Liver (tissue), 9 donors: ENCODE results near the gene PHF2. TPM values are rescaled to one million over a fixed set of nuclear protein-coding genes. Genes with fewer than 3 reads are reported as not detected.

Experiments used
- DNase-seq: peaks from one replicate; pipeline ENCODE4 v3.0.0-alpha.2; 2017; ENCODE audit warnings: low spot score
- H3K27ac ChIP-seq, 2 donors: one replicate each; pipeline ENCODE4 v1.7.0; 2013; ENCODE audit warnings: inconsistent platforms in 2 of 2, low read length in 2 of 2, control low read depth in 1 of 2, low read depth in 1 of 2, mild to moderate bottlenecking in 1 of 2
- H3K27me3 ChIP-seq, 4 donors: one replicate each; pipeline versions ENCODE4 v1.6.1 to v1.7.0; 2013; ENCODE audit warnings: low read length in 3 of 4, inconsistent platforms in 1 of 4, mild to moderate bottlenecking in 1 of 4, moderate library complexity in 1 of 4; ENCODE audit not compliant: control insufficient read depth in 4 of 4, insufficient read depth in 4 of 4
- H3K36me3 ChIP-seq, 4 donors: one replicate each; pipeline versions ENCODE4 v1.6.1 to v1.7.0; 2013; ENCODE audit warnings: low read length in 3 of 4, mild to moderate bottlenecking in 3 of 4, low read depth in 1 of 4, moderate library complexity in 1 of 4; ENCODE audit not compliant: control insufficient read depth in 4 of 4, insufficient read depth in 3 of 4
- H3K4me1 ChIP-seq, 4 donors: one replicate each; pipeline versions ENCODE4 v1.6.1 to v1.7.0; 2013; ENCODE audit warnings: low read length in 3 of 4, mild to moderate bottlenecking in 3 of 4, moderate library complexity in 1 of 4; ENCODE audit not compliant: control insufficient read depth in 4 of 4, insufficient read depth in 4 of 4
- H3K4me3 ChIP-seq, 3 donors: one replicate each; pipeline versions ENCODE4 v1.6.1 to v1.7.0; 2013; ENCODE audit warnings: low read length in 3 of 3, control low read depth in 1 of 3, low read depth in 1 of 3, mild to moderate bottlenecking in 1 of 3
- H3K9ac ChIP-seq, 2 donors: one replicate each; pipeline ENCODE4 v1.7.0; 2013; ENCODE audit warnings: low read length in 2 of 2, mild to moderate bottlenecking in 2 of 2, moderate library complexity in 2 of 2, control low read depth in 1 of 2, low read depth in 1 of 2
- H3K9me3 ChIP-seq, 4 donors: one replicate each; pipeline versions ENCODE4 v1.6.1 to v1.7.0; 2013; ENCODE audit warnings: low read length in 3 of 4; ENCODE audit not compliant: control insufficient read depth in 4 of 4
- EGR1 ChIP-seq, 2 donors: IDR thresholded peaks; 2 replicates each; pipeline ENCODE4 v1.6.1; 2016 to 2018; ENCODE audit warnings: antibody characterized with exemption in 2 of 2, low read depth in 2 of 2
- FOXA2 ChIP-seq: IDR thresholded peaks from 2 replicates; pipeline ENCODE4 v1.6.1; 2016; ENCODE audit warnings: antibody characterized with exemption
- HNF4A ChIP-seq, 2 donors: conservative IDR thresholded peaks; 2 replicates each; pipeline ENCODE4 v1.6.1; 2016; ENCODE audit warnings: antibody characterized with exemption in 2 of 2, mild to moderate bottlenecking in 2 of 2
- HNF4G ChIP-seq: IDR thresholded peaks from 2 replicates; pipeline ENCODE4 v1.6.1; 2016; ENCODE audit warnings: antibody characterized with exemption
- MAX ChIP-seq: IDR thresholded peaks from 2 replicates; pipeline ENCODE4 v1.6.1; 2016; ENCODE audit warnings: antibody characterized with exemption
- NR2F2 ChIP-seq: IDR thresholded peaks from 2 replicates; pipeline ENCODE4 v1.6.1; 2016; ENCODE audit warnings: antibody characterized with exemption
- REST ChIP-seq: IDR thresholded peaks from 2 replicates; pipeline ENCODE4 v1.6.1; 2016; ENCODE audit warnings: antibody characterized with exemption, mild to moderate bottlenecking
- TAF1 ChIP-seq: conservative IDR thresholded peaks from 2 replicates; pipeline ENCODE4 v1.6.1; 2016; ENCODE audit warnings: antibody characterized with exemption, mild to moderate bottlenecking
- WGBS: extraction: QIAGEN DNeasy Blood & Tissue Kit; methylation state at CpG from one replicate; pipeline ENCODE4 v1.1.7; 2013; 5-methylcytosine and 5-hydroxymethylcytosine counted together
- polyA plus RNA-seq, 2 donors: library from polyadenylated mRNA; stranded (reverse) in 1 of 2; unstranded in 1 of 2; fragments of 200-250 nt in 1 of 2; fragments of >200 nt in 1 of 2; fragmentation: Nextera tagmentation in 1 of 2; extraction: Ambion mirVana in 1 of 2; gene quantifications; one replicate each; pipeline versions ENCODE4 v1.2.1 to v1.2.3, GENCODE V29; 2013 to 2015
- total RNA-seq, 2 donors: library from RNA; depleted of rRNA; stranded (reverse); fragments of >200 nt; gene quantifications; one replicate each; pipeline ENCODE4 v1.2.3, GENCODE V29; 2014
- TF ChIP-seq, protein P1 (sequence below): IDR thresholded peaks from 2 replicates; pipeline ENCODE4 v1.6.1; 2016; ENCODE audit warnings: antibody characterized with exemption
- TF ChIP-seq, protein P2 (sequence below): fragments of 150-350 bp; IDR thresholded peaks from 2 replicates; pipeline ENCODE4 v1.5.1; 2017; ENCODE audit warnings: improper control_type of control experiment, low read depth, low read length; ENCODE audit not compliant: missing input control
- TF ChIP-seq, protein P3 (sequence below): IDR thresholded peaks from 2 replicates; pipeline ENCODE4 v1.6.1; 2016; ENCODE audit warnings: antibody characterized with exemption
- donor health status: healthy.
- donor health status: healthy.
- donor health status: healthy.
- donor health status: healthy.
- donor health status: healthy.

Gene PHF2
- total and polyA plus RNA-seq, 4 donors = 2.3 to 8.6 (median 6.7) TPM

DNA sequence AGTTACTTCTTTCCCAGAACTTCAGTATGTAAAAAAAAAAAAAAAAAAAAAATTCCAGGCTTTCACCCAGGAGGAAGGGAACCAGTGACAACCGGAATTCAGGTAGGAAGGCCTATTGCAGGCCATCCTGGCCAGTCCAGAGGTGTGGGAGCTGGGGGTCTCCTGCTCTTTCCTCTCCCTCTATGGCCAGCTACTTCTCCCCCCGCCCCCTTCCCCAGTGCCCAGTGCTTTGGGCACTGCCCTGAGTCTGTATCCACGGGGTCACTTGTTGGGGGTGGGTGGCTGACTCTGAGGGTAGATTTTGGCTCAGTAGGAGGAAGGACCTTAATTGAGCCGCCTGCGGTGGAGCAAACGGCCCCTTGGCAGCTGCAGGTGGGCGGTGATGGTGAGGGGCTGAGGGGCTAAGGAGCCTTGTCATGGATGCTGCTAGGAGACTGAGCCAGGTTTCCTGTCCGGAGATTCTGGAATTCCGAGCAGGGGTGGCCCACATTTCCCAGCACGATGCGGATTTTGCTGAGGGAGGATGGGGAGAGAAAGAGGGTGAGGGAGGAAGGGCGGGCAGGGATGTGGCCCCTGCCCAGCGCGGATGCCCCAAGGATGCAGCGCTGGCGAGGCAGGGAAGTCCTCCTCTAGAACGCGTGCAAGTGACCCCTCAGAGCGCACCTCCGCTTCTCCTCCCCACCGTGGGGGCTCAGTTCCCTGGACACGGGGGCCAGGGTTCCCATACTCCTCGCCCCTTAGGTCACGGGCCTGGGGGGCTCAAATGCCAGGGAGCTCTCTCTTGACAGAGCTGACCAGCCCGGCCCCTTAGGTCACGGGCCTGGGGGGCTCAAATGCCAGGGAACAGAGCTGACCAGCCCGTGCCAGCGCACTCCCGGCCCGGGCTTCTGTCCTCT is 1.2 kb upstream of the PHF2 start:
- TF ChIP-seq EGR1 (IDR thresholded peaks at IDR 0.05; ENCODE audit: low read depth in 2 of 2) = no peak
- TF ChIP-seq MAX = no peak
- TF ChIP-seq HNF4G = no peak
- peak overlapping the region; percentile 76 to 83 for H3K27ac ChIP-seq
- H3K4me3 ChIP-seq = peak overlapping the region; percentile 56 to 87 (median 71)
- DNase-seq = no peak
- H3K27me3 ChIP-seq = no peaks in the 10 kb centered on the region
- peaks cover 0 to 4% (median 0%) of the 10 kb centered on the region in 4 donors for H3K9me3 ChIP-seq
- H3K9ac ChIP-seq = peak overlapping the region; percentile 16 to 58
- no peaks in the 10 kb centered on the region for H3K36me3 ChIP-seq
- WGBS = 53% methylated on average over 30 of the region's 30 CpGs
- peaks cover 7 to 29% (median 22%) of the 10 kb centered on the region in 4 donors for H3K4me1 ChIP-seq

DNA sequence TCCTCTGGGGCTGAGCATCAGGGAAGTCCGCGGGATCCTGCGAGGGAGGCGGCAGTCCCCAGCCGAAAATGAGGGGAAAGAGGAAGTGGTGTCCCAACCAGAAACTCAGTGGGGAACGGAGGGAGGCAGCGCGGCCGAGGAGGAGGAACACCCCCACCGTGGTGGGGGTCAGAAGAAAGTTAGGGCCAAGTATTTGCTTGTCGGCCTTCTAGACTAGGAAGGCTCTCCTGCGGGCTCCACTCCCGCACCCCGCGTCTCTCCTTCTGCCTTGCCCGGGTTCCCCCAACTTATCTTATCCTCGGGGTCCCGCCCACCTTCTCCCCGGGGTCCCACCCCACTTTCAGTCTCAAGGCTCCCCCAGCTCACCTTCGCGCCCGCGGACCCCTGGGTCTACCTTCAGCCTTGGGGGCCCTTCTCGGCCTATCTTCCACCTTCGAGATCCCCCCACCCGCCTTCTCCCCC is 557 bp upstream of the PHF2 start:
- H3K9me3 ChIP-seq = peaks cover 0 to 3% (median 0%) of the 10 kb centered on the region in 4 donors
- no peak for TF ChIP-seq HNF4G
- TF ChIP-seq, protein P1, sequence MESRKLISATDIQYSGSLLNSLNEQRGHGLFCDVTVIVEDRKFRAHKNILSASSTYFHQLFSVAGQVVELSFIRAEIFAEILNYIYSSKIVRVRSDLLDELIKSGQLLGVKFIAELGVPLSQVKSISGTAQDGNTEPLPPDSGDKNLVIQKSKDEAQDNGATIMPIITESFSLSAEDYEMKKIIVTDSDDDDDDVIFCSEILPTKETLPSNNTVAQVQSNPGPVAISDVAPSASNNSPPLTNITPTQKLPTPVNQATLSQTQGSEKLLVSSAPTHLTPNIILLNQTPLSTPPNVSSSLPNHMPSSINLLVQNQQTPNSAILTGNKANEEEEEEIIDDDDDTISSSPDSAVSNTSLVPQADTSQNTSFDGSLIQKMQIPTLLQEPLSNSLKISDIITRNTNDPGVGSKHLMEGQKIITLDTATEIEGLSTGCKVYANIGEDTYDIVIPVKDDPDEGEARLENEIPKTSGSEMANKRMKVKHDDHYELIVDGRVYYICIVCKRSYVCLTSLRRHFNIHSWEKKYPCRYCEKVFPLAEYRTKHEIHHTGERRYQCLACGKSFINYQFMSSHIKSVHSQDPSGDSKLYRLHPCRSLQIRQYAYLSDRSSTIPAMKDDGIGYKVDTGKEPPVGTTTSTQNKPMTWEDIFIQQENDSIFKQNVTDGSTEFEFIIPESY = no peak
- TF ChIP-seq, protein P2, sequence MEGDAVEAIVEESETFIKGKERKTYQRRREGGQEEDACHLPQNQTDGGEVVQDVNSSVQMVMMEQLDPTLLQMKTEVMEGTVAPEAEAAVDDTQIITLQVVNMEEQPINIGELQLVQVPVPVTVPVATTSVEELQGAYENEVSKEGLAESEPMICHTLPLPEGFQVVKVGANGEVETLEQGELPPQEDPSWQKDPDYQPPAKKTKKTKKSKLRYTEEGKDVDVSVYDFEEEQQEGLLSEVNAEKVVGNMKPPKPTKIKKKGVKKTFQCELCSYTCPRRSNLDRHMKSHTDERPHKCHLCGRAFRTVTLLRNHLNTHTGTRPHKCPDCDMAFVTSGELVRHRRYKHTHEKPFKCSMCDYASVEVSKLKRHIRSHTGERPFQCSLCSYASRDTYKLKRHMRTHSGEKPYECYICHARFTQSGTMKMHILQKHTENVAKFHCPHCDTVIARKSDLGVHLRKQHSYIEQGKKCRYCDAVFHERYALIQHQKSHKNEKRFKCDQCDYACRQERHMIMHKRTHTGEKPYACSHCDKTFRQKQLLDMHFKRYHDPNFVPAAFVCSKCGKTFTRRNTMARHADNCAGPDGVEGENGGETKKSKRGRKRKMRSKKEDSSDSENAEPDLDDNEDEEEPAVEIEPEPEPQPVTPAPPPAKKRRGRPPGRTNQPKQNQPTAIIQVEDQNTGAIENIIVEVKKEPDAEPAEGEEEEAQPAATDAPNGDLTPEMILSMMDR = no peak
- no peak for TF ChIP-seq FOXA2
- peaks cover 11 to 36% (median 28%) of the 10 kb centered on the region in 4 donors for H3K4me1 ChIP-seq
- H3K36me3 ChIP-seq = no peaks in the 10 kb centered on the region
- WGBS = under 1% methylated on average over 26 of the region's 26 CpGs
- DNase-seq = peak; percentile 67
- peak overlapping the region; percentile 56 to 87 (median 71) for H3K4me3 ChIP-seq
- peak overlapping the region; percentile 16 to 58 for H3K9ac ChIP-seq
- peak overlapping the region; percentile 76 to 83 for H3K27ac ChIP-seq
- H3K27me3 ChIP-seq = no peaks in the 10 kb centered on the region

DNA sequence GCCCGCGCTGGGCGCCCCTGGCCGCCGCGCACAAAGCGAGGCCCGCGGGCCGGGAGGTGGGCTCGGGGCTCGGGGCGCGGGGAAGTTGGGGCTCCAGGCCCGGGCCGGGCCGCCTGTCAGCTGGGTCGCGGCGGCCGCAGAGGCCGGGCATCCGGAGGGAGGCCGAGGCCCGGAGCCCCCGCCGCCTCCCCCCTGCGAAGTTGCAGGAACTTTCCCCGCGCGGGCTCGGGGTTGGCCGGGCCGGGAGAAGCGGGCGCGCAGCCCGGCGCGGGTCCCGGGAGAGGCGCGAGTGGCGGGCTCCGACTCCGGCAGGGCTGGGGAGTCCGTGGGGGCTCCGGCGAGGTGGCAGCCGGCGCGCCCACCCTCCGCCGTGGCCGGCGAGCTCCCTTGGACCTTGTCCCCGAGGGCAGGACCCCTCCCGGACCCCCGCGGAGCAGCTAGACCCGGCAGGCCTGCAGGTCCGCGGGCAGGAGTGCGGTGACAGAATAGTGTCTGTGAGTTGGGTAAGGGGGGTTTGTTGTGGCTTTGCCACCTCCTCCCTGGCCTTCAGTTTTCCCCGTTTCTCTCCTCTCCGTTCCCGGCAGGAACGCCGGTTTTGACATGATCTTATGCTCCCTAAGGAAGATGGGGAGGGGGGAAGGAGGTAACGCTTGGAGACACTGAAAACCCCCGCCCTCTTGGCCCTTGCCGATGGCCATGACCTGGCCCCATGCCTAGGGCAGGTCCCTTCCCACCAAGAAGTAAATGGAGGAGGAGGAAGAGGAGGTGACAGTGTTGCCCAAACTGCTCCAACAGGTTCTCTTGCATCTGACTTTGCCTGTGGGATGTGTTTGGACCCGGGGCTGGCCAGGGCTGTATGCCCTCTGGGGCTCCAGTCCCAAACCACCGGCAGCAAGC is 942 bp downstream of the PHF2 start:
- H3K4me1 ChIP-seq = peaks cover 15 to 50% (median 43%) of the 10 kb centered on the region in 4 donors
- TF ChIP-seq TAF1 = no peak
- TF ChIP-seq, protein P3, sequence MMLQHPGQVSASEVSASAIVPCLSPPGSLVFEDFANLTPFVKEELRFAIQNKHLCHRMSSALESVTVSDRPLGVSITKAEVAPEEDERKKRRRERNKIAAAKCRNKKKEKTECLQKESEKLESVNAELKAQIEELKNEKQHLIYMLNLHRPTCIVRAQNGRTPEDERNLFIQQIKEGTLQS = no peak
- TF ChIP-seq REST = no peak
- TF ChIP-seq, protein P1 = no peak
- TF ChIP-seq NR2F2 = no peak
- no peak for TF ChIP-seq EGR1 (IDR thresholded peaks at IDR 0.05; ENCODE audit: low read depth in 2 of 2)
- no peak for TF ChIP-seq MAX
- TF ChIP-seq HNF4A (conservative IDR thresholded peaks at IDR 0.05) = no peak
- no peak for TF ChIP-seq FOXA2
- no peak for DNase-seq

More for the DNA sequence above, 942 bp downstream of the PHF2 start:
- Histone ChIP-seq H3K9me3 (no peaks in the 10 kb centered on the region), H3K4me3 (peak overlapping the region; percentile 33 to 87 (median 53)), H3K36me3 (no peaks in the 10 kb centered on the region), H3K9ac (peak overlapping the region; percentile 29 to 50), H3K27me3 (no peaks in the 10 kb centered on the region), H3K27ac (peak overlapping the region; percentile 22 to 25)
- 1% methylated on average over 74 of the region's 74 CpGs for WGBS
